Mucosa of rectum (tissue), 2 donors: ENCODE measurements around the gene NEUROG2.
"Not testable (repeated sequence)": the region's sequence is repeated elsewhere in the genome, so short reads cannot be mapped to it uniquely, and the experiment has no call there.

Experiments
- H3K27ac ChIP-seq, 2 donors: one replicate each; pipeline ENCODE4 v1.7.0; 2013; ENCODE audit warnings: inconsistent platforms in 2 of 2, low read depth in 2 of 2, low read length in 2 of 2
- H3K27me3 ChIP-seq, 2 donors: one replicate each; pipeline ENCODE4 v1.7.0; 2013; ENCODE audit warnings: low read length in 2 of 2; ENCODE audit not compliant: control insufficient read depth in 2 of 2, insufficient read depth in 2 of 2
- H3K36me3 ChIP-seq, 2 donors: one replicate each; pipeline ENCODE4 v1.7.0; 2013; ENCODE audit warnings: low read length in 2 of 2; ENCODE audit not compliant: control insufficient read depth in 2 of 2, insufficient read depth in 2 of 2
- H3K4me1 ChIP-seq, 2 donors: one replicate each; pipeline ENCODE4 v1.7.0; 2013; ENCODE audit warnings: low read length in 2 of 2, mild to moderate bottlenecking in 1 of 2; ENCODE audit not compliant: control insufficient read depth in 2 of 2, insufficient read depth in 2 of 2
- H3K4me3 ChIP-seq, 2 donors: one replicate each; pipeline ENCODE4 v1.7.0; 2013; ENCODE audit warnings: low read length in 2 of 2
- H3K9ac ChIP-seq, 2 donors: one replicate each; pipeline ENCODE4 v1.7.0; 2013; ENCODE audit warnings: low read length in 2 of 2, low read depth in 1 of 2, mild to moderate bottlenecking in 1 of 2
- H3K9me3 ChIP-seq, 2 donors: one replicate each; pipeline ENCODE4 v1.7.0; 2013; ENCODE audit warnings: low read length in 2 of 2; ENCODE audit not compliant: control insufficient read depth in 2 of 2
- donor health status: healthy.
- donor health status: Normal muscosa, but diverticular disease.

NEUROG2 gene

DNA sequence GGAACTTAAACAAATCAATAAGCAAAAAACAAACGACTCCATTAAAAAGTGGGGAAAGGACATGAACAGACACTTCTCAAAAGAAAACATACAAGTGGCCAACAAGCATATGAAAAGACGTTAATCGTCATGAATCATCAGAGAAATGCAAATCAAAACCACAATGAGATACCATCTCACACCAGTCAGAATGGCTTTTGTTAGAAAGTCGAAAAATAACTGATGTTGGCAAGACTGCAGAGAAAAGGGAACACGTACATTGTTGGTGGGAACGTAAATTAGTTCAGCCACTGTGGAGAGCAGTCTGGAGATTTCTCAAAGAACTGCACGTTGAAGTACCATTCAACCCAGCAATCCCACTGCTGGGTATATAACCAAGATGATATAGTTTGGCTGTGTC lies 23.7 kb downstream of the NEUROG2 start:
- peaks cover 0 to 7% of the 10 kb centered on the region in 2 donors for H3K9me3 ChIP-seq
- H3K4me3 ChIP-seq: no peak overlapping the region
- no peak overlapping the region for H3K27ac ChIP-seq
- no peaks in the 10 kb centered on the region for H3K27me3 ChIP-seq
- no peaks in the 10 kb centered on the region for H3K4me1 ChIP-seq
- H3K36me3 ChIP-seq: no peaks in the 10 kb centered on the region
- no peak overlapping the region for H3K9ac ChIP-seq

- not testable (repeated sequence) for H3K9ac ChIP-seq, H3K27me3 ChIP-seq, H3K4me3 ChIP-seq, H3K36me3 ChIP-seq, H3K9me3 ChIP-seq, H3K27ac ChIP-seq, H3K4me1 ChIP-seq
Observed at GRCh38 chr4:112490808-112491207, 25.2 kb downstream of the NEUROG2 start.

DNA sequence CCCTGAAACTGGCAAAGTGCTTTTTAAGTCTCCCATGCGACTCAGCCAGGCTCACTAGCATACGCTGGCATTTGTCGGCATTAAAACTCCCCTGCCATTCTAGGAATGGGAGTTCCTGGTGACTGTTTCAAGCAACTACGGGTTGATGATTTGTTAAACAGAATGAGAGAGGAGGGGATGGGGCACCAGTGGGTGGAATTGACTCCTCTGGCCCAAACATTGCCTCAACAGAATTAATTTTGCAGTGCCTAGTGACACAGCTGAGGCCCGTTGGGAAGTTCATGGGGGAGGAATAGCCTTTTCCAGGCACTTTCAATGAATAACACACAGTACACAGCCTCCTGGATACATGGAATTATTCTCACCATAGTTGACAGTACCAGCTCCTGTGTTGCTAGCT lies 30.1 kb downstream of the NEUROG2 start:
- Histone ChIP-seq H3K27me3 (peaks cover 0 to 2% of the 10 kb centered on the region in 2 donors), H3K36me3 (no peaks in the 10 kb centered on the region), H3K27ac (no peak overlapping the region), H3K9ac (no peak overlapping the region), H3K4me1 (no peaks in the 10 kb centered on the region), H3K9me3 (peaks cover 0 to 7% of the 10 kb centered on the region in 2 donors), H3K4me3 (no peak overlapping the region)

DNA sequence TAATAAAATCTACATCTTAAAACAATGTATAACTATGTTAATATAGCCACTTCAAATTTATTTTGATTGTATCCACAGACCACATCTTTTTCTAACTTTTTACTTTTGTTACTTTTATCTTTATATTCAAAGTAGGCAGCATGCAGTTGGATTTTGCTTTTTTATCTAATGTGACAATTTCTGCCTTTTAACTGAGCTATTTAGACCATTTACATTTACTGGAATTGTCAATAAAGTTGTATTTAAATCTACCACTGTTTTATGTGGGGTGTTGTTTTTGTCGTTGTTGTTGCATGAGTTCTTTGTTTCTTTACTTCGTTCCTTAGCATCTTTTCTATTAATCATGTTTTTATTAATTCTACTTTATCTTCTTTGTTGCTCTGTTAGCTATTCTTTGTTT lies 42.0 kb downstream of the NEUROG2 start:
- Histone ChIP-seq H3K27me3 (no peaks in the 10 kb centered on the region), H3K9me3 (no peaks in the 10 kb centered on the region)

DNA sequence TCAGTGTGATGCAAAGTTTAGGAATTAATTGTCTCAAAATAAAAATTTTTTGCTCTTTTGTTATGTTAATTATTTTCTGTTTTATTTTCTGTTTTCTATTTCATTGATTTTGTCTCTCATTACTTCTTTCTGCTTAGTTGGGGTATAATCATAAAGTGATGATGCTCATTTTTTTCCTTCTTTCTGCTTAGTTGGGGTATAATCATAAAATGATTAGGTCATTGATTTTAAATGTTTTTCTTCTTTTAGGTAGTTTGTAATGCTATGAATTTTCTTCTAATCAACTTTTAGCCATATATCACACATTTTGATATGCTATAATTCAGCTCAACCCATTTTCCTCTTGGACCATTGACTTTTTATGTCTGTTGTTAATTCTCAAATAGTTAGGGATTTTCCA lies 43.7 kb downstream of the NEUROG2 start:
- H3K9me3 ChIP-seq: no peaks in the 10 kb centered on the region
- H3K4me3 ChIP-seq: no peak overlapping the region
- H3K36me3 ChIP-seq: no peaks in the 10 kb centered on the region
- no peaks in the 10 kb centered on the region for H3K27me3 ChIP-seq
- no peak overlapping the region for H3K9ac ChIP-seq
- H3K27ac ChIP-seq: no peak overlapping the region
- H3K4me1 ChIP-seq: no peaks in the 10 kb centered on the region

More for the DNA sequence above, 42.0 kb downstream of the NEUROG2 start:
- no peak overlapping the region for H3K27ac ChIP-seq
- no peaks in the 10 kb centered on the region for H3K36me3 ChIP-seq
- H3K9ac ChIP-seq: no peak overlapping the region
- H3K4me1 ChIP-seq: no peaks in the 10 kb centered on the region
- no peak overlapping the region for H3K4me3 ChIP-seq
